HG02623 (cell line): ENCODE results near the gene NSUN3.

Experiments used
- ATAC-seq: cut with Tn5 transposase; IDR thresholded peaks from one replicate; pipeline ENCODE4 v1.9.1; 2021; ENCODE audit warnings: moderate library complexity; ENCODE audit not compliant: unreplicated experiment

NSUN3 gene

DNA sequence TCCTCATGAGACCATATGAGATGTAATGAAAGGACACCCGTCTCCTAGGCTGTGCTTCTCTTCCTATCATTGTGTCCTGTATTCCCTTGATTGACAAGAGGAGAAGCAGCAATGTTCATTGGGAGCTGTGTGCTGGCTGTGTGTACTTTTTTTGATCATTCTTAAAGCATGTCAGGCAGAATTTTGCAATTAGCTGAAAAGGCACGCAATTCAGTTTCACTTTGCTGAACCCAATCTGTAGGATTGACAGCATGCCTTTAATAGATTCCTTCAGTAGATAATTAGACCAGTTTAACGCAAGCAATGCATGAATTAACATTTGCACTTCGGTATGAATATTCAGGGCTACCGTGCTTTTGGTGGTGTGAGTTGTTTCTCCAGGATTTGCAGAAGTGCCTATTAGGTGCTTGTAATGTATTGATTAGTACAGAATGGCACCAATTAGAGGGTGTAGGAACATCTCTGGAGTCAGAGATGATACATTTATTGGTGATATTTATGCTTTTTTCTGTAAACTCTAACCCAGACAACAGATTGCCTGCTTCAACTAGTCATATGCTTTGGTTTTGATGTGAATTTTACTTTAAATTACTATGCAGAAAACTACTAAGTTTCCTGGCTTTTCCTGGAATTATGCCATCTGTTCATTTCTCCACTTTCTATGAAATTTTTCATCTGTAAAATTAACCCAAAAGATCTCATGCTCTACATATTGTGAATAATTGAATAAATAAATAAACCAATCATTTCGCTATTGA, 114.3 kb downstream of the NSUN3 start:
- no peak for ATAC-seq
